ENCODE results near the gene CARM1.

The CARM1 gene

GRCh38 chr19:10960314-10961072 is 89.1 kb downstream of the CARM1 start, which contains the start of gene SMARCA4:
Gene SMARCA4 (plus strand): TSS chr19:10961030. CDS start chr19:10984152, 23,122 bp downstream.
- Histone ChIP-seq H3K4me1 (ENCODE audit: control insufficient read depth, insufficient read depth, low read length, poor library complexity, severe bottlenecking) (peaks cover 15% of the 10 kb centered on the region), H3K36me3 (ENCODE audit: control insufficient read depth, insufficient read depth, low read length) (no peaks in the 10 kb centered on the region), H3K4me3 (ENCODE audit: insufficient read depth, low read depth, low read length, poor library complexity, severe bottlenecking) (peak within 1 kb of the TSS; percentile 70), H3K27ac (ENCODE audit: insufficient read depth, low read length, poor library complexity, severe bottlenecking) (peak within 1 kb of the TSS; percentile 87), H3K27me3 (replicated peaks; ENCODE audit: control insufficient read depth, insufficient read depth, low read length, poor library complexity, severe bottlenecking) (no peaks in the 10 kb centered on the region), H3K9me3 (ENCODE audit: control insufficient read depth, low read length) (no peaks in the 10 kb centered on the region)
- DNase-seq: peak; percentile 96 to 98 (median 97)

- Histone ChIP-seq H3K4me1 (ENCODE audit: control insufficient read depth, insufficient read depth, low read length, poor library complexity, severe bottlenecking) (peaks cover 15% of the 10 kb centered on the region), H3K27ac (ENCODE audit: insufficient read depth, low read length, poor library complexity, severe bottlenecking) (peak overlapping the region; percentile 71), H3K9me3 (ENCODE audit: control insufficient read depth, low read length) (no peaks in the 10 kb centered on the region), H3K4me3 (ENCODE audit: insufficient read depth, low read depth, low read length, poor library complexity, severe bottlenecking) (peak overlapping the region; percentile 63), H3K36me3 (ENCODE audit: control insufficient read depth, insufficient read depth, low read length) (no peaks in the 10 kb centered on the region), H3K27me3 (replicated peaks; ENCODE audit: control insufficient read depth, insufficient read depth, low read length, poor library complexity, severe bottlenecking) (no peaks in the 10 kb centered on the region)
- DNase-seq: no peak
Measured at GRCh38 chr19:10961073-10961860, 89.9 kb downstream of the CARM1 start.

- no peaks in the 10 kb centered on the region for H3K9me3 ChIP-seq (ENCODE audit: control insufficient read depth, low read length)
- no peak for DNase-seq
- no peak overlapping the region for H3K4me3 ChIP-seq (ENCODE audit: insufficient read depth, low read depth, low read length, poor library complexity, severe bottlenecking)
- H3K36me3 ChIP-seq (ENCODE audit: control insufficient read depth, insufficient read depth, low read length): no peaks in the 10 kb centered on the region
- peaks cover 15% of the 10 kb centered on the region for H3K4me1 ChIP-seq (ENCODE audit: control insufficient read depth, insufficient read depth, low read length, poor library complexity, severe bottlenecking)
- no peak overlapping the region for H3K27ac ChIP-seq (ENCODE audit: insufficient read depth, low read length, poor library complexity, severe bottlenecking)
- H3K27me3 ChIP-seq (replicated peaks; ENCODE audit: control insufficient read depth, insufficient read depth, low read length, poor library complexity, severe bottlenecking): no peaks in the 10 kb centered on the region
Measured at GRCh38 chr19:10962863-10963262, 91.5 kb downstream of the CARM1 start.

DNA sequence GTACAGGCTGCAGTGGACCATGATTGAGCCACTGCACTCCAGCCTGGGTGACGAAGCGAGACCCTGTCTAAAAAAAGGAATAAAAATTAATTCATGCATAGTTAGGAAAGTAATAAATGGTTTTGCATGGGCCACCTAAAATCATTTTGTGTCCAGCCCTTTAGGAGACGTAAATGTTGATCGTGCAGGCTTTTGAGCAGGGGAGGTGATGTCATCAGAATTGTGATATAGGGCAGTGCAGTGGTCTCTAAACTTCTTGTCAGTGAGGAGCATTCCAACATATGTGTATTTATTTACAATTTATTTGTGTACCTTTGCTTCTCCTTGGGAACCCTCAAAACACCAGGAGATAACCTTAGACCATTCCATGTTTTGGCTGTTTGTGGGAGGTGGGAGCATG is 92.5 kb downstream of the CARM1 start:
- Histone ChIP-seq H3K4me1 (ENCODE audit: control insufficient read depth, insufficient read depth, low read length, poor library complexity, severe bottlenecking) (peaks cover 15% of the 10 kb centered on the region), H3K9me3 (ENCODE audit: control insufficient read depth, low read length) (no peaks in the 10 kb centered on the region), H3K36me3 (ENCODE audit: control insufficient read depth, insufficient read depth, low read length) (no peaks in the 10 kb centered on the region), H3K4me3 (ENCODE audit: insufficient read depth, low read depth, low read length, poor library complexity, severe bottlenecking) (no peak overlapping the region), H3K27ac (ENCODE audit: insufficient read depth, low read length, poor library complexity, severe bottlenecking) (peak overlapping the region; percentile 40), H3K27me3 (replicated peaks; ENCODE audit: control insufficient read depth, insufficient read depth, low read length, poor library complexity, severe bottlenecking) (no peaks in the 10 kb centered on the region)
- DNase-seq: no peak

DNA sequence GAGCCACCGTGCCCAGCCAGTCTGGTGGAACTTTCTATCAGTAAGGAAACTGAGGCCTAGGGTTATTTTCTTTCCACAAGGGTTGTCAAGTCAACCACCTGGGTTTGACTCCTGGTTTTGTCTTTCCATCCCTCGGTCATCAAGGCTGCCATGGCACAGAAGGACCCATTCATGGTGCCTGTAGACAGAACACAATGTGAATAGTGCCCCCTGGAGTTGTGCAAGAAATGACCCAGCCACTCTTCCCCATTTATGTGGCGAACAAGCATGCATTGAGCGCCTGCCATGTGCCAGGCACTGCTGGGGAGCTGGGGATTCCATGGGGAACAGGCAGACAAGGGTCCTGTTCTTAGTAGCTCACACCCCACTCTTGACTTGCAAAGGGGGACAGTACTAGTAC is 93.5 kb downstream of the CARM1 start:
- no peak overlapping the region for H3K27ac ChIP-seq (ENCODE audit: insufficient read depth, low read length, poor library complexity, severe bottlenecking)
- no peaks in the 10 kb centered on the region for H3K9me3 ChIP-seq (ENCODE audit: control insufficient read depth, low read length)
- no peak overlapping the region for H3K4me3 ChIP-seq (ENCODE audit: insufficient read depth, low read depth, low read length, poor library complexity, severe bottlenecking)
- no peaks in the 10 kb centered on the region for H3K36me3 ChIP-seq (ENCODE audit: control insufficient read depth, insufficient read depth, low read length)
- no peaks in the 10 kb centered on the region for H3K27me3 ChIP-seq (replicated peaks; ENCODE audit: control insufficient read depth, insufficient read depth, low read length, poor library complexity, severe bottlenecking)
- no peak for DNase-seq
- peaks cover 15% of the 10 kb centered on the region for H3K4me1 ChIP-seq (ENCODE audit: control insufficient read depth, insufficient read depth, low read length, poor library complexity, severe bottlenecking)

- no peak overlapping the region for H3K4me3 ChIP-seq (ENCODE audit: insufficient read depth, low read depth, low read length, poor library complexity, severe bottlenecking)
Measured at GRCh38 chr19:10965398-10965797, 94.0 kb downstream of the CARM1 start.

GRCh38 chr19:10966809-10967208 is 95.5 kb downstream of the CARM1 start:
- no peaks in the 10 kb centered on the region for H3K36me3 ChIP-seq (ENCODE audit: control insufficient read depth, insufficient read depth, low read length)
- no peaks in the 10 kb centered on the region for H3K9me3 ChIP-seq (ENCODE audit: control insufficient read depth, low read length)
- no peak overlapping the region for H3K4me3 ChIP-seq (ENCODE audit: insufficient read depth, low read depth, low read length, poor library complexity, severe bottlenecking)
- no peak overlapping the region for H3K27ac ChIP-seq (ENCODE audit: insufficient read depth, low read length, poor library complexity, severe bottlenecking)
- peaks cover 10% of the 10 kb centered on the region for H3K4me1 ChIP-seq (ENCODE audit: control insufficient read depth, insufficient read depth, low read length, poor library complexity, severe bottlenecking)
- no peaks in the 10 kb centered on the region for H3K27me3 ChIP-seq (replicated peaks; ENCODE audit: control insufficient read depth, insufficient read depth, low read length, poor library complexity, severe bottlenecking)
- DNase-seq: no peak

More at GRCh38 chr19:10965398-10965797, 94.0 kb downstream of the CARM1 start:
- H3K36me3 ChIP-seq (ENCODE audit: control insufficient read depth, insufficient read depth, low read length): no peaks in the 10 kb centered on the region
- H3K9me3 ChIP-seq (ENCODE audit: control insufficient read depth, low read length): no peaks in the 10 kb centered on the region
- DNase-seq: no peak
- H3K27me3 ChIP-seq (replicated peaks; ENCODE audit: control insufficient read depth, insufficient read depth, low read length, poor library complexity, severe bottlenecking): no peaks in the 10 kb centered on the region
- H3K27ac ChIP-seq (ENCODE audit: insufficient read depth, low read length, poor library complexity, severe bottlenecking): no peak overlapping the region
- H3K4me1 ChIP-seq (ENCODE audit: control insufficient read depth, insufficient read depth, low read length, poor library complexity, severe bottlenecking): peaks cover 11% of the 10 kb centered on the region

DNA sequence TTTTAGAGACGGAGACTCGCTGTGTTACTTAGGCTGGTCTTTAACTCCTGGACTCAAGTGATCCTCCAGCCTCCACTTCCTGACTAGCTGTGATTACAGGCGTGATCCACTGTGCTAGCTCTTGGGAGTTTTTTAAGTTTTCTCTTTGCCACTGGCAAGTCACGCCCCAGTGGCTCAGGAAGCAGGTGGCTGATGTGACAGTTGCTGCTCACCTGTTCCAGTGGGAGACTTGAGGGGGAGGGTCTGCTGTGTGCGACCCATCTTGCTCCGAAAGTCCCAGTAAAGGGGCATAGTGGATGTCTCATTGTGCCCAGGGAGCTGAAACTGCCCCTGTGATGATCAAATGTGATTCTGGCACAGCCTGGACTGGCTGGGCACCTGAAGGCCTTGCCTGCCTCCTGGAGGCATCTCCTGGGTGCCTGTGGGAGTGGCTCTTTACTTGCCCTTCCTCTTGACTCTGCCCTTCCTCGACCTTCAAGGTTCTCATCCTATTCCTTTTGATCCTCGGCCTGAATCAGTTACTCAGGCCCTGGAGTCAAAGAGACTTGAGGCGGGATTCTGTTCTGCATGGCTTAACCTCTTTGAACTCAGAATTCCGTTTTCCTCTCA is 97.3 kb downstream of the CARM1 start:
- Histone ChIP-seq H3K27ac (ENCODE audit: insufficient read depth, low read length, poor library complexity, severe bottlenecking) (no peak overlapping the region), H3K4me3 (ENCODE audit: insufficient read depth, low read depth, low read length, poor library complexity, severe bottlenecking) (no peak overlapping the region), H3K36me3 (ENCODE audit: control insufficient read depth, insufficient read depth, low read length) (no peaks in the 10 kb centered on the region), H3K4me1 (ENCODE audit: control insufficient read depth, insufficient read depth, low read length, poor library complexity, severe bottlenecking) (no peaks in the 10 kb centered on the region), H3K27me3 (replicated peaks; ENCODE audit: control insufficient read depth, insufficient read depth, low read length, poor library complexity, severe bottlenecking) (no peaks in the 10 kb centered on the region), H3K9me3 (ENCODE audit: control insufficient read depth, low read length) (no peaks in the 10 kb centered on the region)
- no peak for DNase-seq

DNA sequence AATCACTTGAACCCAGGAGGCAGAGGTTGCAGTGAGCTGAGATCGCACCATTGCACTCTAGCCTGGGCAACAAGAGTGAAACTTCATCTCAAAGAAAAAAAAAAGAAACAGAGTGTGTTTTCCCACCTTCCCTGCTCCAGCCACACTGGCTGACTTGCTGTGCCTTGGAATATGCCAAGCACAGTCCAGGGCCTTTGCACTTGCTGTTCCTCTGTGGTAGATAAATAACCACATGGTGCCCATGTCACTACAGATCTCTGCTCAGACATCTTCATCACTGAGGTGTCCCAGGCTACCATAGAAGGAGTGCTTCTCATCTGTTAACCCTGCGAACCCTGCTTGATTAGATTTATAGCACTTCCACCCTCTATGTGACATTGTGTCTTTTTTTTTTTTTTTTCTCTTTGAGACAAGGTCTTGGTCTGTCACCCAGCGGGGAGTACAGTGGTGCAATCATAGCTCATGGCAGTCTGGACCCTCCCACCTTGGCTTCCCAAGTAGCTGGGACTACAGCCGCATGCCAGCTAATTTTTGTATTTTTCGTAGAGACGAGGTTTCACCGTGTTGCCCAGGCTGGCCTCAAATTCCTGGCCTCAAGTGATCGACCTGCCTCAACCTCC is 99.9 kb downstream of the CARM1 start:
- Histone ChIP-seq H3K4me3 (ENCODE audit: insufficient read depth, low read depth, low read length, poor library complexity, severe bottlenecking) (no peak overlapping the region), H3K36me3 (ENCODE audit: control insufficient read depth, insufficient read depth, low read length) (no peaks in the 10 kb centered on the region), H3K27me3 (replicated peaks; ENCODE audit: control insufficient read depth, insufficient read depth, low read length, poor library complexity, severe bottlenecking) (no peaks in the 10 kb centered on the region), H3K27ac (ENCODE audit: insufficient read depth, low read length, poor library complexity, severe bottlenecking) (no peak overlapping the region), H3K4me1 (ENCODE audit: control insufficient read depth, insufficient read depth, low read length, poor library complexity, severe bottlenecking) (peaks cover 4% of the 10 kb centered on the region), H3K9me3 (ENCODE audit: control insufficient read depth, low read length) (no peaks in the 10 kb centered on the region)
- DNase-seq: no peak

All from effector memory CD4-positive, alpha-beta T cell (primary cell).